Peyer's patch (tissue), 4 donors: ENCODE results near the gene MTNR1A. TPM values are rescaled to one million over a fixed set of nuclear protein-coding genes. Genes with fewer than 3 reads are reported as not detected.

ENCODE experiments used
- DNase-seq, 3 donors: peaks; one replicate each; pipeline ENCODE4 v3.0.0-alpha.2; 2017 to 2019
- H3K27ac ChIP-seq, 4 donors: fragments of 200-600 bp; sonication (generic); one replicate each; pipeline ENCODE4 v1.5.1; 2016 to 2019
- H3K27me3 ChIP-seq, 2 donors: fragments of 200-600 bp; sonication (generic); one replicate each; pipeline ENCODE4 v1.5.1; 2019
- H3K36me3 ChIP-seq, 3 donors: fragments of 200-600 bp; sonication (generic); one replicate each; pipeline ENCODE4 v1.5.1; 2016 to 2019
- H3K4me1 ChIP-seq, 4 donors: fragments of 200-600 bp; sonication (generic); one replicate each; pipeline ENCODE4 v1.5.1; 2016 to 2019
- H3K4me3 ChIP-seq, 4 donors: fragments of 200-600 bp; sonication (generic); 1 replicate in 3 of 4; 2 replicates in 1 of 4; pipeline ENCODE4 v1.5.1; 2016 to 2019; ENCODE audit warnings: mild to moderate bottlenecking in 1 of 4
- H3K9me3 ChIP-seq, 4 donors: fragments of 200-600 bp; sonication (generic); one replicate each; pipeline ENCODE4 v1.5.1; 2016 to 2019; ENCODE audit warnings: mild to moderate bottlenecking in 1 of 4
- CTCF ChIP-seq, 6 experiments: fragments of 450-650 bp in 4 of 6; fragments of 200-600 bp in 2 of 6; sonication (generic) in 1 of 6; IDR thresholded peaks; one replicate each; pipeline ENCODE4 v1.5.1; 2017 to 2019; ENCODE audit warnings: antibody characterized with exemption in 6 of 6, mild to moderate bottlenecking in 3 of 6, moderate library complexity in 1 of 6
- POLR2A ChIP-seq, 2 donors: fragments of 450-650 bp; IDR thresholded peaks; one replicate each; pipeline ENCODE4 v1.5.1; 2017; ENCODE audit warnings: antibody characterized with exemption in 2 of 2, mild to moderate bottlenecking in 2 of 2, moderate library complexity in 2 of 2
- total RNA-seq, 4 donors: library from RNA; depleted of rRNA; stranded (reverse); fragments of >200 nt; gene quantifications; one replicate each; pipeline ENCODE4 v1.1.0, GENCODE V29; 2016

Gene MTNR1A
- total RNA-seq, 4 donors from 2014 or later, result not detected

GRCh38 chr4:186596850-186597390 is 41.6 kb upstream of the MTNR1A start:
- no peak for DNase-seq
- no peaks in the 10 kb centered on the region for H3K9me3 ChIP-seq
- peaks cover 0 to 96% (median 5%) of the 10 kb centered on the region in 3 donors for H3K36me3 ChIP-seq
- no peak overlapping the region for H3K27ac ChIP-seq
- H3K4me1 ChIP-seq, result no peaks in the 10 kb centered on the region
- H3K4me3 ChIP-seq, result no peak overlapping the region
- no peaks in the 10 kb centered on the region for H3K27me3 ChIP-seq
- TF ChIP-seq POLR2A (IDR thresholded peaks at IDR 0.05) (no peak), CTCF (IDR thresholded peaks at IDR 0.05) (no peak)

GRCh38 chr4:186596346-186596745 is 41.0 kb upstream of the MTNR1A start:
- Histone ChIP-seq H3K4me3 (no peak overlapping the region), H3K9me3 (no peaks in the 10 kb centered on the region), H3K36me3 (peaks cover 0 to 96% (median 5%) of the 10 kb centered on the region in 3 donors), H3K27ac (no peak overlapping the region), H3K27me3 (no peaks in the 10 kb centered on the region), H3K4me1 (no peaks in the 10 kb centered on the region)
- no peak for DNase-seq
- TF ChIP-seq POLR2A (IDR thresholded peaks at IDR 0.05) (no peak), CTCF (IDR thresholded peaks at IDR 0.05) (no peak)

GRCh38 chr4:186593587-186593973 is 38.2 kb upstream of the MTNR1A start:
- Histone ChIP-seq H3K36me3 (peaks cover 0 to 79% (median 5%) of the 10 kb centered on the region in 3 donors), H3K27me3 (no peaks in the 10 kb centered on the region), H3K27ac (no peak overlapping the region), H3K4me3 (no peak overlapping the region), H3K4me1 (no peaks in the 10 kb centered on the region), H3K9me3 (no peaks in the 10 kb centered on the region)
- TF ChIP-seq POLR2A (IDR thresholded peaks at IDR 0.05), result no peak
- DNase-seq, result no peak

- H3K9me3 ChIP-seq, result no peaks in the 10 kb centered on the region
- peaks cover 0 to 79% (median 5%) of the 10 kb centered on the region in 3 donors for H3K36me3 ChIP-seq
- H3K4me1 ChIP-seq, result no peaks in the 10 kb centered on the region
- DNase-seq, result no peak
- H3K27ac ChIP-seq, result no peak overlapping the region
- no peaks in the 10 kb centered on the region for H3K27me3 ChIP-seq
- no peak for TF ChIP-seq POLR2A (IDR thresholded peaks at IDR 0.05)
- no peak for TF ChIP-seq CTCF (IDR thresholded peaks at IDR 0.05)
- H3K4me3 ChIP-seq, result no peak overlapping the region
Measured at GRCh38 chr4:186592966-186593586, 37.7 kb upstream of the MTNR1A start.

- no peak for DNase-seq
- H3K27me3 ChIP-seq, result no peaks in the 10 kb centered on the region
- TF ChIP-seq CTCF (IDR thresholded peaks at IDR 0.05) (no peak), POLR2A (IDR thresholded peaks at IDR 0.05) (no peak)
- H3K4me1 ChIP-seq, result no peaks in the 10 kb centered on the region
- H3K27ac ChIP-seq, result no peak overlapping the region
- no peaks in the 10 kb centered on the region for H3K9me3 ChIP-seq
- H3K36me3 ChIP-seq, result peaks cover 0 to 73% (median 5%) of the 10 kb centered on the region in 3 donors
- H3K4me3 ChIP-seq, result no peak overlapping the region
Measured at GRCh38 chr4:186592445-186592844, 37.1 kb upstream of the MTNR1A start.

- Histone ChIP-seq H3K4me3 (no peak overlapping the region), H3K36me3 (peaks cover 0 to 65% (median 5%) of the 10 kb centered on the region in 3 donors), H3K9me3 (no peaks in the 10 kb centered on the region), H3K27ac (no peak overlapping the region), H3K4me1 (no peaks in the 10 kb centered on the region), H3K27me3 (no peaks in the 10 kb centered on the region)
- TF ChIP-seq POLR2A (IDR thresholded peaks at IDR 0.05), result no peak
- TF ChIP-seq CTCF (IDR thresholded peaks at IDR 0.05), result no peak
- no peak for DNase-seq
Measured at GRCh38 chr4:186591651-186592050, 36.3 kb upstream of the MTNR1A start.
